Keratinocyte (primary cell): ENCODE measurements around the gene PSME4. TPM values are rescaled to one million over a fixed set of nuclear protein-coding genes. Genes with fewer than 3 reads are reported as not detected.
"Not testable (repeated sequence)": the region's sequence is repeated elsewhere in the genome, so short reads cannot be mapped to it uniquely, and the experiment has no call there.

Experiments used
- DNase-seq: peaks from one replicate; pipeline ENCODE4 v3.0.0-alpha.2; 2011; ENCODE audit warnings: low read depth, missing footprints, low spot score
- FAIRE-seq: peaks from 2 replicates; lab custom pipeline; 2011; peaks lifted over from hg19 to GRCh38; lab: Jason Lieb, UNC
- H2AFZ ChIP-seq: 2 replicates; pipeline ENCODE4 v1.6.0; 2012; ENCODE audit warnings: low read length, control low read depth, inconsistent platforms; ENCODE audit not compliant: control insufficient read depth
- H3K27ac ChIP-seq: 2 replicates; pipeline ENCODE4 v1.5.1; 2011; ENCODE audit warnings: low read length; ENCODE audit not compliant: control insufficient read depth, insufficient read depth
- H3K27me3 ChIP-seq: 3 replicates; pipeline ENCODE4 v1.6.0; 2011; ENCODE audit warnings: low read length; ENCODE audit not compliant: control insufficient read depth, insufficient read depth; ENCODE audit errors: extremely low read depth
- H3K36me3 ChIP-seq, 2 experiments: 2 replicates in 1 of 2; 3 replicates in 1 of 2; pipeline ENCODE4 v1.5.1; 2011; ENCODE audit warnings: low read length in 2 of 2, mild to moderate bottlenecking in 1 of 2; ENCODE audit not compliant: control insufficient read depth in 2 of 2, insufficient read depth in 2 of 2; ENCODE audit errors: extremely low read depth in 1 of 2
- H3K4me1 ChIP-seq: 3 replicates; pipeline ENCODE4 v1.5.1; 2011; ENCODE audit warnings: low read length; ENCODE audit not compliant: control insufficient read depth, insufficient read depth; ENCODE audit errors: extremely low read depth
- H3K4me2 ChIP-seq: 3 replicates; pipeline ENCODE4 v1.6.0; 2011; ENCODE audit warnings: low read depth, low read length; ENCODE audit not compliant: control insufficient read depth, insufficient read depth; ENCODE audit errors: extremely low read depth
- H3K4me3 ChIP-seq, 3 experiments: fragments of 200-600 bp in 1 of 3; sonication (generic) in 1 of 3; 2 replicates in 2 of 3; 3 replicates in 1 of 3; pipeline ENCODE4 v1.5.1; 2011 to 2016; ENCODE audit warnings: low read length in 3 of 3, mild to moderate bottlenecking in 3 of 3, control low read depth in 2 of 3, inconsistent platforms in 1 of 3, low read depth in 1 of 3, mixed read lengths in 1 of 3, mixed run types in 1 of 3, moderate library complexity in 1 of 3; ENCODE audit not compliant: control insufficient read depth in 2 of 3, insufficient read depth in 2 of 3; ENCODE audit errors: extremely low read depth in 1 of 3
- H3K79me2 ChIP-seq: 2 replicates; pipeline ENCODE4 v1.6.0; 2012; ENCODE audit warnings: low read length; ENCODE audit not compliant: control insufficient read depth, insufficient read depth
- H3K9ac ChIP-seq: 3 replicates; pipeline ENCODE4 v1.6.0; 2011; ENCODE audit warnings: low read length; ENCODE audit not compliant: control insufficient read depth, insufficient read depth; ENCODE audit errors: extremely low read depth
- H3K9me1 ChIP-seq: 3 replicates; pipeline ENCODE4 v1.6.0; 2011; ENCODE audit warnings: low read length; ENCODE audit not compliant: control insufficient read depth, insufficient read depth; ENCODE audit errors: extremely low read depth
- H3K9me3 ChIP-seq: 2 replicates; pipeline ENCODE4 v1.5.1; 2012; ENCODE audit warnings: low read depth, low read length; ENCODE audit not compliant: control insufficient read depth
- H4K20me1 ChIP-seq: 3 replicates; pipeline ENCODE4 v1.6.0; 2011; ENCODE audit warnings: low read length; ENCODE audit not compliant: control insufficient read depth, insufficient read depth; ENCODE audit errors: extremely low read depth
- EZH2 ChIP-seq: IDR thresholded peaks from one replicate; pipeline ENCODE4 v1.6.1; 2012; ENCODE audit warnings: inconsistent platforms, mild to moderate bottlenecking, low read length, moderate library complexity
- dilution Hi-C: fragments of 300-500 bp; cut with MboI; formaldehyde crosslinking; loops from one replicate; pipeline ENCODE4 v1.7.0; 2020; ENCODE audit warnings: low sequenced_read_pairs; ENCODE audit not compliant: extremely low pct_ligation_motif_present
- polyA plus RNA-seq, 5 experiments: library from polyadenylated mRNA; depleted of rRNA in 3 of 5; stranded (reverse) in 3 of 5; stranded (forward) in 1 of 5; unstranded in 1 of 5; fragments of >200 nt; gene quantifications; 1 replicate in 1 of 5; 2 replicates in 3 of 5; 3 replicates in 1 of 5; pipeline versions ENCODE4 v1.2.1 to v1.2.3, GENCODE V29; 2011 to 2012; ENCODE audit warnings: missing spikeins in 2 of 5, low read depth in 1 of 5, low replicate concordance in 1 of 5
- TF ChIP-seq, protein P1 (sequence below), 3 experiments: IDR thresholded peaks in 1 of 3; conservative IDR thresholded peaks in 1 of 3; optimal IDR thresholded peaks in 1 of 3; 2 replicates in 2 of 3; 3 replicates in 1 of 3; pipeline versions ENCODE3 to v1.5.1; 2011; ENCODE audit warnings: low read length in 3 of 3, mild to moderate bottlenecking in 3 of 3, moderate library complexity in 2 of 3, control low read depth in 1 of 3, inconsistent platforms in 1 of 3; ENCODE audit not compliant: insufficient read depth in 2 of 3; ENCODE audit errors: extremely low read depth in 1 of 3

The PSME4 gene
- polyA plus RNA-seq, 1 donor (not counting 4 experiments of a cell fraction or from before 2014, with no cell fraction given) = 59.4 TPM

DNA sequence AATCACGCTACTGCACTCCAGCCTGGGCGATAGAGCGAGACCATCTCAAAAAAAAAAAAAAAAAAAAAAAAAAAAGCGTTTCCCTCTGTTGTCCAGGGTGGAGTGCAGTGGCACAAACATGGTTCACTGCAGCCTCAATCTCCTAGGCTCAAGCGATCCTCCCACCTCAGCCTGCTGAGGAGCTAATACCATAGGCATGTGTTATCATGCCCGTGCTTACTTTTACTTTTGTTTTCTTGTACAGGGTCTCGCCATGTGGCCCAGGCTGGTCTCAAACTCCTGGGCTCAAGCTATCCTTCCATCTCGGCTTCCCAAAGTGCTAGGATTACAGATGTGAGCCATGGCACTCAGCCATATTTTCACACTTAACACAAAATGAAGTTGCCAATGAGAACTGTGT lies 37.5 kb downstream of the PSME4 start:
- H3K27ac ChIP-seq = no peak overlapping the region
- no peak for DNase-seq
- dilution Hi-C loops = no loop called here

DNA sequence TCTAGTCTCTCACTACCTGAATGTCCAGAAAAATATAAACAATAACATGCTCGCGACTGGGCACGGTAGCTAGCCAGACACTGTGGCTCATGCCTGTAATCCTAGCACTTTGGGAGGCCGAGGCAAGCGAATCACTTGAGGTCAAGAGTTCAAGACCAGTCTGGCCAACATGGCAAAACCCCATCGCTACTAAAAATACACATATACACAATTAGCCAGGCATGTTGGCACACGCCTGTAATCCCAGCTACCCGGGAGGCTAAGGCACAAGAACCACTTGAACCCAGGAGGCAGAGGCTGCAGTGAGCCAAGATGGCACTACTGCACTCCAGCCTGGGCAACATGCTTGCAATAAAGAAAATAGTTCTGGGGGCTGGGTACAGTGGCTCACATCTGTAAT lies 44.5 kb downstream of the PSME4 start:
- H3K4me2 ChIP-seq, FAIRE-seq, H3K27ac ChIP-seq, H3K9me1 ChIP-seq, H3K4me1 ChIP-seq, H3K27me3 ChIP-seq, H4K20me1 ChIP-seq, DNase-seq, H2AFZ ChIP-seq, H3K9me3 ChIP-seq, H3K4me3 ChIP-seq, dilution Hi-C loops, H3K9ac ChIP-seq, H3K79me2 ChIP-seq: not testable (repeated sequence)
- peaks cover 11 to 13% of the 10 kb centered on the region in 2 experiments for H3K36me3 ChIP-seq

More for the DNA sequence above, 37.5 kb downstream of the PSME4 start:
- Histone ChIP-seq H3K4me1 (no peaks in the 10 kb centered on the region), H3K36me3 (peaks cover 6 to 16% of the 10 kb centered on the region in 2 experiments), H3K9me1 (no peaks in the 10 kb centered on the region), H3K4me2 (no peak overlapping the region), H3K27me3 (no peaks in the 10 kb centered on the region), H3K9me3 (no peaks in the 10 kb centered on the region), H3K79me2 (no peaks in the 10 kb centered on the region), H2AFZ (no peak overlapping the region), H3K9ac (no peak overlapping the region), H3K4me3 (no peak overlapping the region), H4K20me1 (no peaks in the 10 kb centered on the region)
- no peak for TF ChIP-seq EZH2
- TF ChIP-seq, protein P1, sequence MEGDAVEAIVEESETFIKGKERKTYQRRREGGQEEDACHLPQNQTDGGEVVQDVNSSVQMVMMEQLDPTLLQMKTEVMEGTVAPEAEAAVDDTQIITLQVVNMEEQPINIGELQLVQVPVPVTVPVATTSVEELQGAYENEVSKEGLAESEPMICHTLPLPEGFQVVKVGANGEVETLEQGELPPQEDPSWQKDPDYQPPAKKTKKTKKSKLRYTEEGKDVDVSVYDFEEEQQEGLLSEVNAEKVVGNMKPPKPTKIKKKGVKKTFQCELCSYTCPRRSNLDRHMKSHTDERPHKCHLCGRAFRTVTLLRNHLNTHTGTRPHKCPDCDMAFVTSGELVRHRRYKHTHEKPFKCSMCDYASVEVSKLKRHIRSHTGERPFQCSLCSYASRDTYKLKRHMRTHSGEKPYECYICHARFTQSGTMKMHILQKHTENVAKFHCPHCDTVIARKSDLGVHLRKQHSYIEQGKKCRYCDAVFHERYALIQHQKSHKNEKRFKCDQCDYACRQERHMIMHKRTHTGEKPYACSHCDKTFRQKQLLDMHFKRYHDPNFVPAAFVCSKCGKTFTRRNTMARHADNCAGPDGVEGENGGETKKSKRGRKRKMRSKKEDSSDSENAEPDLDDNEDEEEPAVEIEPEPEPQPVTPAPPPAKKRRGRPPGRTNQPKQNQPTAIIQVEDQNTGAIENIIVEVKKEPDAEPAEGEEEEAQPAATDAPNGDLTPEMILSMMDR (optimal IDR thresholded peaks at IDR 0.05 in 1 of 3, IDR thresholded peaks at IDR 0.05 in 1 of 3, conservative IDR thresholded peaks at IDR 0.05 in 1 of 3; ENCODE audit: extremely low read depth in 1 of 3, insufficient read depth in 2 of 3, low read length in 3 of 3) = no peak
- FAIRE-seq = no peak

- Histone ChIP-seq H2AFZ (no peak overlapping the region), H3K9me3 (no peaks in the 10 kb centered on the region), H3K36me3 (peaks cover 7 to 19% of the 10 kb centered on the region in 2 experiments), H3K79me2 (no peaks in the 10 kb centered on the region), H3K9me1 (no peaks in the 10 kb centered on the region), H3K9ac (no peak overlapping the region), H3K4me3 (no peak overlapping the region), H3K27ac (no peak overlapping the region), H4K20me1 (no peaks in the 10 kb centered on the region), H3K4me2 (no peak overlapping the region), H3K4me1 (no peaks in the 10 kb centered on the region), H3K27me3 (no peaks in the 10 kb centered on the region)
- TF ChIP-seq EZH2 = no peak
- TF ChIP-seq, protein P1 (optimal IDR thresholded peaks at IDR 0.05 in 1 of 3, IDR thresholded peaks at IDR 0.05 in 1 of 3, conservative IDR thresholded peaks at IDR 0.05 in 1 of 3; ENCODE audit: extremely low read depth in 1 of 3, insufficient read depth in 2 of 3, low read length in 3 of 3) = no peak
- DNase-seq = no peak
- dilution Hi-C loops = no loop called here
- FAIRE-seq = no peak
Observed at GRCh38 chr2:53913721-53914120, 57.1 kb downstream of the PSME4 start.
